Measurements from ENCODE around the gene PDE9A.

Gene PDE9A

DNA sequence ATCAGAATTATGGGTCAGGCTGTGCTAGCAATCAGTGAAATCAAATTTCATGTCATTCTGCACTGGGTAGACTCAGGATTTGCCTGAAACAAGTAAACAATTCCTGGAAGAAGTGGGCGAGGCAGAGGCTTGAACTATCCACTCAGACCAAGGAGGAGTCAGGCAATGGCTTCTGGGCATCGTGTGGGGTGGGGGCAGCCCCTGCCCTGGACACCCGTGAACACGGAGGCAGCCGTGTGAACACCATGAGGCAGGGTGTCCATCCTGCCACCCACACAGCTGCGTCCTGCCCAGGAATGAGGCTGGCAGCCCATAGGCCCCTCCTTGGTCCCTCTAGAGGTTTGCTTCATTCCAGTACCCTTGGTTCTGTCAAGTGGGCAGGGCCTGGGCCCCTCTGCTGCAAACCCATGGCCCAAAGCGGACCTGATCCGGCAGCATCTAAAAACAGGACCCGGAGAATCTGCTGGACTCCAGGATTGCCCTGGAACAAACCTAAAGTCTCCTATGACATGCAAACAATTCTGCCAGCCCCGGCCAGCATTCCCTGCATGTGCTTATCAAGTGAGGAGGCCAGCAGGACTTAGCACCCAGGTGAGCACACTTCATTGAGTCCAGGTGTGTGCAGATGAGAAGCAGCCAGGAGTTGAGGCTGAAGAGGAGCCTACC lies 69.5 kb downstream of the PDE9A start:
- no peak for DNase-seq (ENCODE audit: low spot score)
- TF ChIP-seq, protein P1, sequence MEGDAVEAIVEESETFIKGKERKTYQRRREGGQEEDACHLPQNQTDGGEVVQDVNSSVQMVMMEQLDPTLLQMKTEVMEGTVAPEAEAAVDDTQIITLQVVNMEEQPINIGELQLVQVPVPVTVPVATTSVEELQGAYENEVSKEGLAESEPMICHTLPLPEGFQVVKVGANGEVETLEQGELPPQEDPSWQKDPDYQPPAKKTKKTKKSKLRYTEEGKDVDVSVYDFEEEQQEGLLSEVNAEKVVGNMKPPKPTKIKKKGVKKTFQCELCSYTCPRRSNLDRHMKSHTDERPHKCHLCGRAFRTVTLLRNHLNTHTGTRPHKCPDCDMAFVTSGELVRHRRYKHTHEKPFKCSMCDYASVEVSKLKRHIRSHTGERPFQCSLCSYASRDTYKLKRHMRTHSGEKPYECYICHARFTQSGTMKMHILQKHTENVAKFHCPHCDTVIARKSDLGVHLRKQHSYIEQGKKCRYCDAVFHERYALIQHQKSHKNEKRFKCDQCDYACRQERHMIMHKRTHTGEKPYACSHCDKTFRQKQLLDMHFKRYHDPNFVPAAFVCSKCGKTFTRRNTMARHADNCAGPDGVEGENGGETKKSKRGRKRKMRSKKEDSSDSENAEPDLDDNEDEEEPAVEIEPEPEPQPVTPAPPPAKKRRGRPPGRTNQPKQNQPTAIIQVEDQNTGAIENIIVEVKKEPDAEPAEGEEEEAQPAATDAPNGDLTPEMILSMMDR (IDR thresholded peaks at IDR 0.05; ENCODE audit: extremely low read depth, missing control alignments) = no peak

DNA sequence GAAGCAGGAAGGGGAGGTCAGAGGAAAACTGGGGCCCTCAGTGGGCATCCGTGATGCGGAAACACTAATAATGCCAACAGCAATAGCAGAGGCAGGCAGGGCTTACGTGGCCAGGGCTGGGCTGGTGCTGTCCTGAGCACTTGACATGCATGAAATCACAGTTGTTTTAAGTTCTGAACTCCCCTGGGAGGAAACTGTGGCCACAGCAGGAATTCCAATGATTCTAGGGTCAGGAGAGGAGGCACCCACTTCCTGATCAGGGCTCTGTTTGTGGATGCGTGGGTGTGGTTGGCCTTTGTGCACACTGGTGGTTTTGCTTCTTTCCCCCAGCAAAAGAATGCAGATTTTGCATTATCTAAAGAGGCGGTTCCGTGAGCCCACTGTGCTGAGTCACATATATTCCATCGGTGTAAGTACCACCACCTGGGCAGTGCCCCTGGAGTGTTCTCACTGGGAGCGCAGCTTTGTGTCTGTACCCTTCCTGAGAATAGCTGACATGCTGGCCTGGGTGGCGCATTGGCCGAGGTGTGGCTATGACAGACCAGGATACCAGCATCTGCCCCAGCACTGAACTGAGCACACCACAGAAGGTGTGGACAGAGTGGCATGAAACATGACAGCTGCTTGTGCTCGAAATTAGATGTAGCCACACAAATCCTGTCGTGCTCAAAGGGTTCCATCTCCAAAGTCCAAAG lies 71.0 kb downstream of the PDE9A start:
- DNase-seq (ENCODE audit: low spot score) = no peak
- TF ChIP-seq, protein P1 (IDR thresholded peaks at IDR 0.05; ENCODE audit: extremely low read depth, missing control alignments) = no peak

DNA sequence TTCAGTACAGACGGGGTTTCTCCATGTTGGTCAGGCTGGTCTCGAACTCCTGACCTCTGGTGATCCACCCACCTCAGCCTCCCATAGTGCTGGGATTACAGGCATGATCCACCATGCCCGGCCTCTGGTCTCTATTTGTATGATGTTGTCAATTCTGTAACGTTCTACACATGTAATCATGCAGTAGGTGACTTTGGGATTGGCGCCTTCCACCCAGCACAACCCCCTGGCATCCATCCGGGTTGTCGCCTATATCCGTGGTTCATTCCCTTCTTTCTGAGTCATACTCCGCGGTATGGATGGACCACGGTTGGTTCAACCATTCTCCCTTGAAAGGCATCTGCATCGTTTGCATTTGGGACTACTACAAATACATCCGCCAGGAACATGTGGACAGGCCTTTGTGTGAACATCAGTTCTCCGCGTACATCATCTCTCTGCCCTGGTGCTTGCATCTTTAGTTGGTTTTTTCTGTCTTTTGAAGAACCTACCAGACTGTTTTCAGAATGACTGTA lies 72.1 kb downstream of the PDE9A start:
- DNase-seq (ENCODE audit: low spot score) = no peak
- TF ChIP-seq, protein P1 (IDR thresholded peaks at IDR 0.05; ENCODE audit: extremely low read depth, missing control alignments) = no peak

DNA sequence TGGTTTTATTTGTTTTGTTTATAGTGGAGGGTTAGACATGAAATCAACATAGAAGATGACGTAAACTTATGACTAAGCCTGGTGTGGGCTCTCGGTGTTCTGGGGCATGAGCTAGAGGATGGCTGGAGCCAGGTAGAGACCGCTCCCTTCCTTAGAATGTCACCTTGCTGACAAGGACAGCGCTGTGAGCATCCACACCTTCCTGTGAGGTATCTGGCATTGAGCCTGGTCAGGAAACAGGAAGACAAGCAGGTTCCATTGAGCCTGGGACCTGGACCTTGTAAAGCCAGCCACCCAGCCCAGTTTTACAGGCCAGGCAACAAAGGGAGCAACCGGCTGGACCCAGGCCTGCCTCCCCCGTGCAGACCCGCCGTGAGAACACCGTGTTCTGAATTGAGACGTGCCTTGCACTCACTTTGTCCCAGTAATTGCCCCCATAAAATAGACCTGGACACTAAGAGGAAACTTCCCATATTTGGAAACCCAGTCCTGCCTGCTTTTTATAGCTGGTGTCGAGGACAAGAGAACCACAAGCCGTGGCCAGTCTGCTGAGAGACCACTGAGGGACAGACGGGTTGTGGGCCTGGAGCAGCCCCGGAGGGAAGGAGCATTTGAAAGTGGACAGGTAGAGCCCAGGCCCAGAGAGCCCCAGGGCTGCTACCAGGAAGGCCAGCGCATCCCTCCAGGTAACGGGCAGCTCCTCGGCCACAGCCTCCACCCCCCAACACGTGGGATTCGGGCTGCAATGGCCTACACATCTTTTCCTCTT lies 78.0 kb downstream of the PDE9A start:
- no peak for DNase-seq (ENCODE audit: low spot score)
- TF ChIP-seq, protein P1 (IDR thresholded peaks at IDR 0.05; ENCODE audit: extremely low read depth, missing control alignments) = no peak

DNA sequence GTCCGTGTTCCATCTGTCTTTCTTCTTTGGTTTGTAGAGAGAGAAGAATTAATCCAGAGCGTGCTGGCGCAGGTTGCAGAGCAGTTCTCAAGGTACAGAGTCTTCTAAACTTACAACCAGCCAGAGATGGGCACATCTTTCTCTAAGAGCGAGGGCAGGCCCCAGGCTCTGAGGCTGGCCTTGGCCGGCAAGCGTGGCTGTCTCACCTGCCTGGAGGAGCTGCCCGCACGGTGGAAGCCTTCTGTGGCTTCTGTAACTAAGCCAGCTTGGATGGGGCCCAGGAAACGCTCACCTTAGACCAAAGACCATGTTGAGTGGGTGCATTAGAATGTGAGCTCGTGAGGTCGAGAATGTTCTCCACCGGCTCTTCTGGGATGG lies 78.6 kb downstream of the PDE9A start:
- TF ChIP-seq, protein P1 (IDR thresholded peaks at IDR 0.05; ENCODE audit: extremely low read depth, missing control alignments) = no peak

DNA sequence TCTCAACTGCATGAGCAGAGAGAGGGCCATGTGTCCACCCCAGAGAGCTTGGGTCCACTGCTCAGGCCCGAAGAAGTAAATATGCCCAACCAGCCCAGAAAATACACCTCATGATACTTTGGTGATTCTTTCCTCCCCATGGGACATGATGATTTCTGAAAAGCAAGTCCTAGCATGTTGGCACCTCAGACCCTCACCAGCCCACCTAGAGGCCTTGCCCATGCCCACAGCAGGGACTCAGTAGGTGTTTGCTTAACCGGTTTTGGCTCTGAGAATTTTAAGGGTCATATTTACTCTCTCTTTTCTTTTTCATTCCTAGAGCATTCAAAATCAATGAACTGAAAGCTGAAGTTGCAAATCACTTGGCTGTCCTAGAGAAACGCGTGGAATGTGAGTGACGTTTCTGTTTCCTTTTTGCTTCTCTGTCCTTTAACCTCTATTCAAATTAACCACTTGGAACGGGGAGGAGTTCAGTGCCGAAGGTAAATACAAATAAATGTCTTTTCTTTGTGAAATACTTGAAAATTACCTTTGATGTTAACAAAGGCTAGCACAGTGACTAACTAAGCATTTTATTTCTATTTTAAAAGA lies 79.7 kb downstream of the PDE9A start:
- TF ChIP-seq, protein P1 (IDR thresholded peaks at IDR 0.05; ENCODE audit: extremely low read depth, missing control alignments) = no peak

More for the DNA sequence above, 78.6 kb downstream of the PDE9A start:
- DNase-seq (ENCODE audit: low spot score) = no peak

More for the DNA sequence above, 79.7 kb downstream of the PDE9A start:
- no peak for DNase-seq (ENCODE audit: low spot score)
